ENCODE measurements around the gene SUCLA2.
"Not testable (repeated sequence)": the region's sequence is repeated elsewhere in the genome, so short reads cannot be mapped to it uniquely, and the experiment has no call there.

SUCLA2 gene

GRCh38 chr13:47990920-47991466 lies 10.1 kb downstream of the SUCLA2 start:
- DNase-seq = no peak

- DNase-seq = no peak
Observed at GRCh38 chr13:47990427-47990826, 10.6 kb downstream of the SUCLA2 start.

GRCh38 chr13:47983070-47983469 lies 18.0 kb downstream of the SUCLA2 start:
- DNase-seq = no peak

GRCh38 chr13:47976325-47976724 lies 24.7 kb downstream of the SUCLA2 start:
- DNase-seq = no peak

GRCh38 chr13:47964863-47965262 lies 36.2 kb downstream of the SUCLA2 start:
- no peak for DNase-seq

- DNase-seq = no peak
Observed at GRCh38 chr13:47962237-47962636, 38.8 kb downstream of the SUCLA2 start.

GRCh38 chr13:47959468-47960247 lies 41.4 kb downstream of the SUCLA2 start:
- DNase-seq = no peak

GRCh38 chr13:47957073-47957472 lies 44.0 kb downstream of the SUCLA2 start:
- DNase-seq = no peak

GRCh38 chr13:47955836-47956235 lies 45.2 kb downstream of the SUCLA2 start:
- no peak for DNase-seq

GRCh38 chr13:47949799-47950198 lies 51.3 kb downstream of the SUCLA2 start:
- DNase-seq = no peak

GRCh38 chr13:47945738-47946137 lies 55.3 kb downstream of the SUCLA2 start:
- DNase-seq = no peak

- DNase-seq = not testable (repeated sequence)
Observed at GRCh38 chr13:47945146-47945545, 55.9 kb downstream of the SUCLA2 start.

- no peak for DNase-seq
Observed at GRCh38 chr13:47934371-47934770, 66.7 kb downstream of the SUCLA2 start.

- no peak for DNase-seq
Observed at GRCh38 chr13:47932950-47933923, 67.8 kb downstream of the SUCLA2 start.

- DNase-seq = no peak
Observed at GRCh38 chr13:47930649-47931165, 70.4 kb downstream of the SUCLA2 start.

- DNase-seq = no peak
Observed at GRCh38 chr13:47929156-47929555, 71.9 kb downstream of the SUCLA2 start.

GRCh38 chr13:47917022-47917574 lies 84.0 kb downstream of the SUCLA2 start:
- DNase-seq = no peak

- DNase-seq = no peak
Observed at GRCh38 chr13:47908197-47908902, 92.7 kb downstream of the SUCLA2 start.

- DNase-seq = no peak
Observed at GRCh38 chr13:47904891-47905290, 96.2 kb downstream of the SUCLA2 start.

GRCh38 chr13:47904241-47904640 lies 96.8 kb downstream of the SUCLA2 start:
- DNase-seq = no peak

- no peak for DNase-seq
Observed at GRCh38 chr13:47903836-47904235, 97.2 kb downstream of the SUCLA2 start.

- no peak for DNase-seq
Observed at GRCh38 chr13:47901441-47901840, 99.6 kb downstream of the SUCLA2 start.

Data from activated CD4-positive, alpha-beta T cell treated with anti-CD3 and anti-CD28 coated beads for 48 hours (primary cell).